ENCODE measurements around the gene EDA.

The EDA gene

DNA sequence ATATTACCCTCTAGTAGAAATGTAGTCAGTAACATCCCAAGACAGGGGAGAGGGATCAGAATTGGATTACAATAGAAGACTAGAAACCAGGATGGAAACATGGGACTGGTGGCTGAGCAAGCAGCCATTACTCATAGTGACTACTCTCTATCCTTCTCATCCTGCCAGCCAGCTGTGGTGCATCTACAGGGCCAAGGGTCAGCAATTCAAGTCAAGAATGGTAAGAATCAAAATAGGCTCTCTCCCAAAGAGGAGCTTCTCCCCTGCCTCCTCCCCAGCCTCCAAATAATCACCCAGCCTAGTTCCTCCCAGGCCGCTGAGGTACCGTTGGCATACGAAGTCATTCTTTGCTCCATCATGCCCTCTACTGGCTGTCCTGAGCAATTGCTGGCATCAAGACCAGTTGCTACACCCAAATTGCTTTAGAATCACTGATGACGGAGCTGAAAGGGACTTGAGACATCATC, 414.4 kb downstream of the EDA start:
- peak in 1 of 2 experiments; percentile 17 for DNase-seq

DNA sequence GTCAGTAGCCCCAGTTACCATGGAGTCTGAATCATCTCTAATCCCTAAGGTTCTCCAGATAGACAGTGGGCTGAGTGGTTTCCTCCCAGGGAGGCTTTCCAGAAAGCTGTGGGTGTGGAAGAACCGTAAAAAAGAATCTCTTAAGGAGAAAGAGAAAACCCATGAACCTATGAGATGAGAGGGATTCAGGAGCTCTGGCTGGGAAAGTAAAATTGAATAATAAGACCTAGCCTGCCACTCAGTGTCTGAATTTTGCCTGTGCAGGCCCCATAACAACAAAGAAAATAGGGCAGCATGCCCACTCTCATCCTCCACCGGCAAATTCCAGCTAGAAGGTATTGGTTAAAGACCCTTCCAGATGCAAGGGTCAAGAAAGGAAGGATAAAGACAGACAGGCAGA, 416.9 kb downstream of the EDA start:
- no peak for DNase-seq

- no peak for DNase-seq
Observed at GRCh38 chrX:70033348-70034051, 417.6 kb downstream of the EDA start.

GRCh38 chrX:70034646-70035045, 418.7 kb downstream of the EDA start:
- no peak for DNase-seq

GRCh38 chrX:70038515-70038914, 422.6 kb downstream of the EDA start:
- no peak for DNase-seq

- DNase-seq = no peak
Observed at GRCh38 chrX:70038951-70039350, 423.0 kb downstream of the EDA start.

DNA sequence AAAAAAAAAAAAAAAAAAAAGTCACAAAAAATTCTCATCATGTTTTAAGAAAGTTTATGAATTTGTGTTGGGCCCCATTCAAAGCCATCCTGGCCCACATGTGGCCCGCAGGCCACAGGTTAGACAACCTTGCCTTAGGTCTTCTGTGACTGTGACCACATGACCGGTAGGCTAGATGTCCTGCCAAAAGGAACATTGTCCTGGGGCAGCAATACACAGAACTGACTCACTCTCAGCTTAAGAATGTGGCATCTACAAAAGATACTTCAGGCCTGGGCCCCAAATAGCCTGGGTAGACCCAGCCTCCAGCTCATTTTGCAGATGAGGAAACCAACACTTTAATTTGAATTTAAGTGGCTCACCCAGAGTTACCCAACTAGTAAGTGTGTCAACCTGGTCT, 423.8 kb downstream of the EDA start:
- DNase-seq = no peak

DNA sequence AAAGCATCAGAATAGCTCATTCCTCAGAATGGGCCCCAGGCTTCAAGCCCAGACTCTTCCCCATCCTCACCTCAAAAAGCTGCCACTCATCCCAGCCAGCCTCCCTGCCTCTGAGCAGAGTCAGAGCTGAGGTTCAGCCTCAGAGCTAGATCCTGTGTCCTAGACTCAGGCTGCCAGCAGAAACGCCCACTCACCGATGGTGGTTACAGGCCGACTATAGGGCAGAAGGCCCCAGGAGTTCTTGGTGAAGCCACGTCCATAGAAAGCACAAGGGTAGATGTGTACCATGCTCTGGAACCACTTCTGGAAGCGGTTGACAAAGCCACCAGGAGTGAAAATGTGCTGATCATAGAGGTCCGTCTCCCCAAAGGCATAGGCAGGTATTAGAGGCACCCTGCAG, 426.1 kb downstream of the EDA start:
- no peak for DNase-seq

- no peak for DNase-seq
Observed at GRCh38 chrX:70042399-70043371, 426.8 kb downstream of the EDA start.

DNA sequence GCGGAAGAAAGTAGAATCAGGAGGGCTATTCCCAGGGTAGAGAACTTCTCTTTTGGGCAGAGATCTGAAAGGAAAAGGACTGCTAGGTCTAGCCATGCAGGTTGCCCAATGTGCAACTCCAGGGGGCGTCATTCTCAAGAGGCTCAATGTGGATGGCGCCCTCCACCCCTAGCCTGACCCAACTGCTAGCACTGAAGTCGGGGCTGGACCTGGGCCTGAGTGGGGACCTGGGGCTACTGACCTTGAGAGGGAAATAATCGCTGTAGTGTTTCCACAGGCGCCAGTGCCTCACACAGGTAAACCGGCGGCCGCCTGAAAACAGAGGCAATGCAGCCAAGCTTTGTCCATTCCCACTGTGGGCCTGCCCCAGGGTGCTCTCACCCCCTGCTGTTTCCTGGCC, 427.8 kb downstream of the EDA start:
- DNase-seq = no peak

GRCh38 chrX:70044541-70045245, 428.8 kb downstream of the EDA start:
- DNase-seq = no peak

GRCh38 chrX:70046978-70047377, 431.1 kb downstream of the EDA start:
- DNase-seq = no peak

DNA sequence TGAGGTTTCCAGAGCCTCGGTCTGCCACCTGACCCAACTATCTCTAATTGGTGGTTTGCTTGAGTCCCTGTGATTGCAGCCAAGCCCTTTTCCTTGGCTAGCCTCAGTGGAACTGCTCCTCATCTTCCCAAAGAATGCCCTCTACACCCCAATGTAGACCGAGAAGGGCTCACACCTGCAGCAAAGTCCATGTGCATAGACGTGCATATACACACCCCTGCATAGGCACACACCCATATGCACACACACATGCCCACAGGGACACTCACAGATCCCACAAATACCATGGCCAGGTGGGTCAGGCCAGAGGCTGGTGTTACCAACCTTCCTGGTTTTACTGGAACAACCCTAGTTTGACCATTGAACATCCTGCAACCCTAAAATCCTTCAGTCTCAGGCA, 433.5 kb downstream of the EDA start:
- DNase-seq = no peak

DNA sequence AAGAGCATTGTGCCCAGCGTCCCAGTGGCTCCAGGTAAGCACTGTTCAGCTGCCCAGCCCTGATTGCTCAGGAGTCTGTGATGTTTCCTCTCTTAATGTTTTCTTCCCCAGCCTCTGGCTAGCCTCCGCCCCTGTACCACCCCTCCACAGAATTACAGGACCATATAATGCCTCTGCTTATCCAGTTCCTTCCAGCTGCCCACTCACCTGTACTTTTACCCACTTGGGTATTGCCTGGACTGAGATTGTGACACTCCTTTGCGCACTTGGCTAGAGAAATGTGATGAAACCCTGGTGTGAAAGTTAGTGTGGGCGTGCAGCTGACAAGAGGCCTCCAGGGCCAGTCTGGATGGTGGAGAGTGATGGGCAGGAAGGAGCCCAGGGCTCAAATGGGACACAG, 434.0 kb downstream of the EDA start, which contains the start of gene AWAT2:
Gene AWAT2, minus strand, starts transcription at position 14 of the 400 bp plus-strand sequence. Its CDS starts 6 bp downstream, at position 8.
- DNase-seq = no peak

DNA sequence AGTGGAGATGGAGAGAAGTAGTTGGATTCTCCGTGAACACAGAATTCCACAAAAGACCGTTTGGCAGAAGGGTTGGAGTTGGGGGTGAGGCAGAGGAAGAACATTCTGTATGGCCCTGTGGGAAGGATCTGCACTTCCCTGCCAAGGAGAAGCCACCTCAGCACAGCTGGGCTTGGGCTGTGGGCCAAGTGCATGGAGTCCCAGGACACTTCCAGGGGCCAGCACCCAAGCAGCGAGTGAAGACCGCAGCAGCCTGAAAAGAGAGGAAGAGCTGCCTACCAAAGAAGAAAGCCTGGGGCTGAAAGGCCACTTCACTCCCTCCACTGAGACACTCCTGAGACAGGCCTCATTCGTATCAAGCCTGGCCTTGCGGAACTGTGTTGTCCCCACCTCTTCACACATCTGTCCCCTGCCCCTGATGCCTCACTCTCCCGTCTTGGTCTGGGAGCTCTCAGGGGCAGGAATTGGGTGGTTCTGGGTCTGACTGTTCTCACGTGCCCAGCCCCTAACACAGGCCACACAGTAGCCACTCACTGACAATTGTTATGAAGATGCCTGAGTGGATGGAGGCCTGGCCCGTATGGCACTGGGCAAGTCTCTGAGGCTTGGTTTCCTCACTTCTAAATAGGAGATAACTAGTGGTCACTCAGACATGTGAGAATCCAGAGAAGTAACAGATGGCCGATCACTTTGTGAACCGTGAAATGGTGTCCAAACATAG, 437.1 kb downstream of the EDA start:
- no peak for DNase-seq

DNA sequence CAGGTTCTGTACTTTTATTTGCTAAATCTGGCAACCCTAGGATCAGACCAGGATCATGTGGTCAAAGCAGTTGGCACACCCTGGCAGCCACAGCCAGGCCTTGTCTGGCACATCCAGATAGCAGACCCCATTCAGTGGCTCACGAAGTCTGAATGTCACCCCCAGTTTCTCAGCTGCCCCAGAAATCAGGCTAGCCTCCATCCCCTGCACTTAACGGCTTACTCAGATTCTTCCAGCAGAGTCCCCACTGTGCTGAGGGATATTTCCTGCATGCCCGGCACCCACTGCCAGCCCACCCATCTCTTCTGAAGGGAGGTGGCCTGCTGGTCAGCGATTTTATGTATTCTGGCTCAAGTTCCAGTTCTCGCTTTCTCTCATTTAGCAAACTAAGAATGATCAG, 438.5 kb downstream of the EDA start:
- no peak for DNase-seq

DNA sequence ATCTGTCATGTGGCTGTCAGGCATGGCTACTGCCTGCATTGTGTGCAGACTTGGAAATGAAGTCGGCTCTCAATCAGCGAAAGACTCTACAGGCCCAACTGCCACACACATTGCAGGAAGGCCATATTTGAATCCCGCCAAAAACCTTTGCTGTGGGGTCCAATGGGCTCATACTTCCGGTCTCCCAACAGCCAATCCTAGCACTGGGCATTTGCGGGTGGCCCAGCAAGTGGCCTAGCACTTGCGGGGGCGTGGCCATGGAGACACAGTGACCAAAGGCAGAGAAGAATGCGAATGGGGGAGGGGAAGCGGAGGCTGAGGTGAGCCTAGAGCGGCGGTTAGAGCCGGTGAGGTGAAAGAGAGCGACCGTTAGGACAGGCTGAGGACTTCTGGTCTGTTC, 446.2 kb downstream of the EDA start, which contains the start of gene OTUD6A:
Gene OTUD6A, plus strand, starts transcription at position 382 of the 400 bp plus-strand sequence. CDS start 68 bp downstream, outside the sequence.
- DNase-seq = no peak

DNA sequence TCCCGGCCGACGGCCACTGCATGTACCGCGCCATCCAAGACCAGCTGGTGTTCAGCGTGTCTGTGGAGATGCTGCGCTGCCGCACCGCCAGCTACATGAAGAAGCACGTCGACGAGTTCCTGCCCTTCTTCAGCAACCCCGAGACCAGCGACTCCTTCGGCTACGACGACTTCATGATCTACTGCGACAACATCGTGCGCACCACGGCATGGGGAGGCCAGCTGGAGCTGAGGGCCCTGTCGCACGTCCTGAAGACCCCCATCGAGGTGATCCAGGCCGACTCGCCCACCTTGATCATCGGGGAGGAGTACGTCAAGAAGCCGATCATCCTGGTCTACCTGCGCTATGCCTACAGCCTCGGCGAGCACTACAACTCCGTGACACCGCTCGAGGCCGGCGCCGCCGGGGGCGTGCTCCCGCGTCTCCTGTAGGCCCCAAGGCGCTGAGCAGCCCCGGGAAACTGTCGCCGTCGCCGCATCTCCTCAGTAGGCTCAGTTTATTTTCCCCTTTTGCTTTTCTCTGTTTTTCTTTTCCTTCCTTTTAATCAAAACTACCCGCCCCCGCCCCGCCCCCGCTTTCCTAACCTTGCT, 447.1 kb downstream of the EDA start:
- DNase-seq = no peak

DNA sequence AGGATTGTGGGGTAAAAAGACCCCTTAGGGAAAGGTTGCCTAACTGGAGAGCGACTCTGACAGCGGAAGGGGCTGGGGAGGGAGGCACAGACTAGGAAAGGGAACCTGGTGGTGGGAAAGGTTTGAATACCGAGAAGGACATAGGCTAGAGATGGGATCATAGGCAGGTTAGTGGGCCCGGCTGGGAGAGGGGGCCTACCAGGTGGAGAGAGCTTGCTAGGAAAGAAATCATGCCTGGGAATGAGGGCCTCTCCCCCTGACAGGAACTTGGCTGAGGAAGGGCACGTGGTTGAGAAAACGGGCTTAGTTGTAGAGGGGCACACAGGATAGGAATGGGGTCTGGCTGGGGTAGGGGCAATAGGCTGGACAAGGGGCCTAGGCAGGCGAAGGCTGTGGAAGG, 450.7 kb downstream of the EDA start:
- DNase-seq = no peak

DNA sequence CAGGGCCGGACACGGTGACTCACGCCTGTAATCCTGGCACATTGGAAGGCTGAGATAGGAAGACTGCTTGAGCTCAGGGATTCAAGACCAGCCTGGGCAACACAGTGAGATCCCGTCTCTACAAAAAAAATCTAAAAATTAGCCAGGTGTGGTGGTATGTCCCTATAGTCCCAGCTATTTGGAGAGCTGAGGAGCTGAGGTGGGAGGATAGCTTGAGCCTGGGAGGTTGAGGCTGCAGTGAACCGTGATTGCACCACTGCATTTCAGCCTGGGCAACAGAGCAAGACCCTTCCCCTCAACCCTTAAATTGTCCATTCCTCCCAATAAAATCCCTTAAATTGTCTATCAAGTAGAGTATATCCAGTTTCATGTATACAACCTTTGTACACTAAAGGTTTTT, 463.4 kb downstream of the EDA start:
- DNase-seq = no peak

GRCh38 chrX:70079870-70080269, 464.0 kb downstream of the EDA start:
- DNase-seq = no peak

DNA sequence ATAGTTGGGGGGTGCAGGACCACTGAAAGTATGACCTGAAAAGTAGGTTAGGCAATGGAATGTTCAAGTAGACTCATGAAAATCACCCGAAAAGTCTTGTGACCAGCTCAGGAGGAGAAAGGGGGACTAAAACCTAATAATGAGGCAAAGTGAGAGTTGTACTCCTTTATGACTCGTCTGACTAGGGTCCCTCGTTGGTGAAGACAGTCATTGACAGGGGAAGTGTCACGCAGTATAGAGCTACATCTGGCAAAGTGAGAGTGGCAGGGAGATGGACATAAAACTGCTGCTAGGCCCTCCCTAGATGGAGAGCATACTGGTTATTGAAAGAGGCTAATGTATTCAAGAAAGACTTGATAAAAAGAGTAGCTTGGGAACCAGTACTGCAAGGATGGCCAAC, 466.8 kb downstream of the EDA start:
- DNase-seq = no peak
